Neuron (in vitro differentiated cells): ENCODE data around the gene XYLT1.

Experiments
- H2AFZ ChIP-seq: one replicate; pipeline ENCODE4 v1.6.1; 2013; ENCODE audit warnings: low read depth, mild to moderate bottlenecking, inconsistent platforms, low read length, moderate library complexity
- H3K27me3 ChIP-seq: one replicate; pipeline ENCODE4 v1.6.1; 2013; ENCODE audit warnings: low read length; ENCODE audit not compliant: insufficient read depth
- H3K36me3 ChIP-seq: one replicate; pipeline ENCODE4 v1.6.1; 2013; ENCODE audit warnings: low read length; ENCODE audit not compliant: insufficient read depth
- H3K4me1 ChIP-seq: one replicate; pipeline ENCODE4 v1.6.1; 2013; ENCODE audit warnings: low read length; ENCODE audit not compliant: insufficient read depth
- H3K4me3 ChIP-seq: 2 replicates; pipeline ENCODE4 v1.5.1; 2013; ENCODE audit warnings: mild to moderate bottlenecking, low read length, moderate library complexity
- H3K9me3 ChIP-seq: one replicate; pipeline ENCODE4 v1.6.1; 2013; ENCODE audit warnings: low read length

The XYLT1 gene

GRCh38 chr16:17176199-17176598, 294.6 kb downstream of the XYLT1 start:
- no peaks in the 10 kb centered on the region for H3K9me3 ChIP-seq
- no peaks in the 10 kb centered on the region for H3K27me3 ChIP-seq
- no peak overlapping the region for H3K4me3 ChIP-seq

GRCh38 chr16:17173281-17173680, 297.5 kb downstream of the XYLT1 start:
- Histone ChIP-seq H3K4me3 (no peak overlapping the region), H3K4me1 (peaks cover 5% of the 10 kb centered on the region), H2AFZ (no peak overlapping the region)

More at GRCh38 chr16:17176199-17176598, 294.6 kb downstream of the XYLT1 start:
- Histone ChIP-seq H2AFZ (no peak overlapping the region), H3K36me3 (no peaks in the 10 kb centered on the region), H3K4me1 (no peaks in the 10 kb centered on the region)

GRCh38 chr16:17171250-17172143, 299.3 kb downstream of the XYLT1 start:
- Histone ChIP-seq H3K4me1 (peaks cover 5% of the 10 kb centered on the region), H3K36me3 (no peaks in the 10 kb centered on the region), H3K4me3 (no peak overlapping the region), H3K9me3 (no peaks in the 10 kb centered on the region), H3K27me3 (no peaks in the 10 kb centered on the region), H2AFZ (no peak overlapping the region)

More at GRCh38 chr16:17173281-17173680, 297.5 kb downstream of the XYLT1 start:
- Histone ChIP-seq H3K36me3 (no peaks in the 10 kb centered on the region), H3K27me3 (no peaks in the 10 kb centered on the region), H3K9me3 (no peaks in the 10 kb centered on the region)

GRCh38 chr16:17170435-17170834, 300.3 kb downstream of the XYLT1 start:
- H3K4me1 ChIP-seq, result peaks cover 5% of the 10 kb centered on the region
- no peaks in the 10 kb centered on the region for H3K9me3 ChIP-seq
- no peaks in the 10 kb centered on the region for H3K27me3 ChIP-seq
- no peak overlapping the region for H3K4me3 ChIP-seq
- H3K36me3 ChIP-seq, result no peaks in the 10 kb centered on the region
- no peak overlapping the region for H2AFZ ChIP-seq

- H2AFZ ChIP-seq, result no peak overlapping the region
- H3K4me1 ChIP-seq, result peaks cover 6% of the 10 kb centered on the region
- no peak overlapping the region for H3K4me3 ChIP-seq
- H3K36me3 ChIP-seq, result no peaks in the 10 kb centered on the region
- no peaks in the 10 kb centered on the region for H3K27me3 ChIP-seq
- H3K9me3 ChIP-seq, result no peaks in the 10 kb centered on the region
Observed at GRCh38 chr16:17168181-17168580, 302.6 kb downstream of the XYLT1 start.

- no peaks in the 10 kb centered on the region for H3K36me3 ChIP-seq
- no peaks in the 10 kb centered on the region for H3K27me3 ChIP-seq
- no peak overlapping the region for H3K4me3 ChIP-seq
- peaks cover 23% of the 10 kb centered on the region for H3K4me1 ChIP-seq
- H2AFZ ChIP-seq, result no peak overlapping the region
- no peaks in the 10 kb centered on the region for H3K9me3 ChIP-seq
Observed at GRCh38 chr16:17166095-17166494, 304.7 kb downstream of the XYLT1 start.

GRCh38 chr16:17162560-17162959, 308.2 kb downstream of the XYLT1 start:
- Histone ChIP-seq H3K36me3 (no peaks in the 10 kb centered on the region), H3K27me3 (no peaks in the 10 kb centered on the region), H2AFZ (no peak overlapping the region), H3K4me1 (peaks cover 42% of the 10 kb centered on the region), H3K9me3 (no peaks in the 10 kb centered on the region), H3K4me3 (no peak overlapping the region)

GRCh38 chr16:17160920-17161431, 309.8 kb downstream of the XYLT1 start:
- H3K27me3 ChIP-seq, result no peaks in the 10 kb centered on the region
- H3K36me3 ChIP-seq, result no peaks in the 10 kb centered on the region
- no peak overlapping the region for H2AFZ ChIP-seq
- H3K4me3 ChIP-seq, result peak overlapping the region; percentile 19
- no peaks in the 10 kb centered on the region for H3K9me3 ChIP-seq
- peaks cover 42% of the 10 kb centered on the region for H3K4me1 ChIP-seq

- H3K9me3 ChIP-seq, result no peaks in the 10 kb centered on the region
- H3K27me3 ChIP-seq, result no peaks in the 10 kb centered on the region
- H3K36me3 ChIP-seq, result no peaks in the 10 kb centered on the region
- H3K4me1 ChIP-seq, result peaks cover 42% of the 10 kb centered on the region
- no peak overlapping the region for H2AFZ ChIP-seq
- H3K4me3 ChIP-seq, result peak overlapping the region; percentile 19
Observed at GRCh38 chr16:17160285-17160853, 310.4 kb downstream of the XYLT1 start.

GRCh38 chr16:17159617-17160016, 311.1 kb downstream of the XYLT1 start:
- peaks cover 46% of the 10 kb centered on the region for H3K4me1 ChIP-seq
- H3K36me3 ChIP-seq, result no peaks in the 10 kb centered on the region
- no peaks in the 10 kb centered on the region for H3K27me3 ChIP-seq
- H3K9me3 ChIP-seq, result no peaks in the 10 kb centered on the region
- peak overlapping the region; percentile 19 for H3K4me3 ChIP-seq
- no peak overlapping the region for H2AFZ ChIP-seq

GRCh38 chr16:17155936-17156335, 314.8 kb downstream of the XYLT1 start:
- Histone ChIP-seq H3K4me3 (no peak overlapping the region), H2AFZ (no peak overlapping the region), H3K9me3 (no peaks in the 10 kb centered on the region), H3K27me3 (no peaks in the 10 kb centered on the region), H3K4me1 (peaks cover 28% of the 10 kb centered on the region), H3K36me3 (no peaks in the 10 kb centered on the region)

- no peaks in the 10 kb centered on the region for H3K9me3 ChIP-seq
- H3K4me3 ChIP-seq, result no peak overlapping the region
- H3K36me3 ChIP-seq, result no peaks in the 10 kb centered on the region
- H3K27me3 ChIP-seq, result no peaks in the 10 kb centered on the region
- no peak overlapping the region for H2AFZ ChIP-seq
- H3K4me1 ChIP-seq, result peaks cover 26% of the 10 kb centered on the region
Observed at GRCh38 chr16:17155485-17155884, 315.3 kb downstream of the XYLT1 start.

GRCh38 chr16:17154981-17155380, 315.8 kb downstream of the XYLT1 start:
- no peaks in the 10 kb centered on the region for H3K9me3 ChIP-seq
- H3K36me3 ChIP-seq, result no peaks in the 10 kb centered on the region

More at GRCh38 chr16:17154981-17155380, 315.8 kb downstream of the XYLT1 start:
- Histone ChIP-seq H3K4me3 (no peak overlapping the region), H3K27me3 (no peaks in the 10 kb centered on the region), H3K4me1 (peaks cover 21% of the 10 kb centered on the region), H2AFZ (no peak overlapping the region)
